ENCODE measurements around the gene NTM. TPM values are rescaled to one million over a fixed set of nuclear protein-coding genes. Genes with fewer than 3 reads are reported as not detected.

The NTM gene
- polyA plus RNA-seq, 1 donor (not counting 4 experiments of a cell fraction or from before 2014, with no cell fraction given), result 47.9 TPM

GRCh38 chr11:131659931-131660330, 289.5 kb downstream of the NTM start:
- Histone ChIP-seq H3K36me3 (ENCODE audit: control insufficient read depth in 2 of 2, extremely low read depth in 1 of 2, insufficient read depth in 2 of 2, low read length in 2 of 2) (no peaks in the 10 kb centered on the region), H3K4me1 (ENCODE audit: control insufficient read depth, extremely low read depth, insufficient read depth, low read length) (no peaks in the 10 kb centered on the region), H3K79me2 (ENCODE audit: control insufficient read depth, insufficient read depth, low read length) (no peaks in the 10 kb centered on the region), H4K20me1 (ENCODE audit: control insufficient read depth, extremely low read depth, insufficient read depth, low read length) (no peaks in the 10 kb centered on the region), H3K9ac (ENCODE audit: control insufficient read depth, extremely low read depth, insufficient read depth, low read length) (no peak overlapping the region), H2AFZ (ENCODE audit: control insufficient read depth, low read length) (no peak overlapping the region), H3K4me2 (ENCODE audit: control insufficient read depth, extremely low read depth, insufficient read depth, low read depth, low read length) (no peak overlapping the region), H3K9me3 (ENCODE audit: control insufficient read depth, low read depth, low read length) (no peaks in the 10 kb centered on the region), H3K27me3 (ENCODE audit: control insufficient read depth, extremely low read depth, insufficient read depth, low read length) (no peaks in the 10 kb centered on the region), H3K4me3 (ENCODE audit: control insufficient read depth in 2 of 3, extremely low read depth in 1 of 3, insufficient read depth in 2 of 3, low read depth in 1 of 3, low read length in 3 of 3) (no peak overlapping the region), H3K9me1 (ENCODE audit: control insufficient read depth, extremely low read depth, insufficient read depth, low read length) (no peaks in the 10 kb centered on the region), H3K27ac (ENCODE audit: control insufficient read depth, insufficient read depth, low read length) (no peak overlapping the region)
- DNase-seq (ENCODE audit: low read depth, low spot score) (no peak), FAIRE-seq (no peak)
- TF ChIP-seq EZH2 (IDR thresholded peaks at IDR 0.05; ENCODE audit: low read length), result no peak
- dilution Hi-C loops (cut with MboI; ENCODE audit: extremely low pct_ligation_motif_present, low sequenced_read_pairs), result loop anchor here (25.0 kb wide), 1 partner anchor 598 kb away; no protein-coding TSS in a partner anchor

- no peaks in the 10 kb centered on the region for H3K4me1 ChIP-seq (ENCODE audit: control insufficient read depth, extremely low read depth, insufficient read depth, low read length)
- no peaks in the 10 kb centered on the region for H3K36me3 ChIP-seq (ENCODE audit: control insufficient read depth in 2 of 2, extremely low read depth in 1 of 2, insufficient read depth in 2 of 2, low read length in 2 of 2)
- H4K20me1 ChIP-seq (ENCODE audit: control insufficient read depth, extremely low read depth, insufficient read depth, low read length), result no peaks in the 10 kb centered on the region
- no peak overlapping the region for H3K4me3 ChIP-seq (ENCODE audit: control insufficient read depth in 2 of 3, extremely low read depth in 1 of 3, insufficient read depth in 2 of 3, low read depth in 1 of 3, low read length in 3 of 3)
- H3K9me1 ChIP-seq (ENCODE audit: control insufficient read depth, extremely low read depth, insufficient read depth, low read length), result no peaks in the 10 kb centered on the region
- H3K4me2 ChIP-seq (ENCODE audit: control insufficient read depth, extremely low read depth, insufficient read depth, low read depth, low read length), result no peak overlapping the region
- H3K27me3 ChIP-seq (ENCODE audit: control insufficient read depth, extremely low read depth, insufficient read depth, low read length), result no peaks in the 10 kb centered on the region
- H3K27ac ChIP-seq (ENCODE audit: control insufficient read depth, insufficient read depth, low read length), result no peak overlapping the region
- DNase-seq (ENCODE audit: low read depth, low spot score) (no peak), FAIRE-seq (no peak)
- H3K9ac ChIP-seq (ENCODE audit: control insufficient read depth, extremely low read depth, insufficient read depth, low read length), result no peak overlapping the region
- H2AFZ ChIP-seq (ENCODE audit: control insufficient read depth, low read length), result no peak overlapping the region
- H3K9me3 ChIP-seq (ENCODE audit: control insufficient read depth, low read depth, low read length), result no peaks in the 10 kb centered on the region
- no peaks in the 10 kb centered on the region for H3K79me2 ChIP-seq (ENCODE audit: control insufficient read depth, insufficient read depth, low read length)
- TF ChIP-seq EZH2 (IDR thresholded peaks at IDR 0.05; ENCODE audit: low read length) (no peak), CTCF (optimal IDR thresholded peaks at IDR 0.05 in 1 of 3, IDR thresholded peaks at IDR 0.05 in 1 of 3, conservative IDR thresholded peaks at IDR 0.05 in 1 of 3; ENCODE audit: extremely low read depth in 1 of 3, insufficient read depth in 2 of 3, low read length in 3 of 3) (no peak)
- dilution Hi-C loops (cut with MboI; ENCODE audit: extremely low pct_ligation_motif_present, low sequenced_read_pairs), result loop anchor here (25.0 kb wide), 1 partner anchor 599 kb away; no protein-coding TSS in a partner anchor
These were observed 290.7 kb downstream of the NTM start for GRCh38 chr11:131661132-131661531.
